HTR-8/SVneo (cell line): Measurements from ENCODE around the gene PCNT.

ENCODE experiments used
- DNase-seq: peaks from one replicate; pipeline ENCODE4 v3.0.0; 2011; ENCODE audit warnings: low spot score, mixed read lengths; ENCODE audit not compliant: insufficient read length
- FAIRE-seq: peaks from 2 replicates; lab custom pipeline; 2011; peaks lifted over from hg19 to GRCh38; lab: Jason Lieb, UNC

Gene PCNT

DNA sequence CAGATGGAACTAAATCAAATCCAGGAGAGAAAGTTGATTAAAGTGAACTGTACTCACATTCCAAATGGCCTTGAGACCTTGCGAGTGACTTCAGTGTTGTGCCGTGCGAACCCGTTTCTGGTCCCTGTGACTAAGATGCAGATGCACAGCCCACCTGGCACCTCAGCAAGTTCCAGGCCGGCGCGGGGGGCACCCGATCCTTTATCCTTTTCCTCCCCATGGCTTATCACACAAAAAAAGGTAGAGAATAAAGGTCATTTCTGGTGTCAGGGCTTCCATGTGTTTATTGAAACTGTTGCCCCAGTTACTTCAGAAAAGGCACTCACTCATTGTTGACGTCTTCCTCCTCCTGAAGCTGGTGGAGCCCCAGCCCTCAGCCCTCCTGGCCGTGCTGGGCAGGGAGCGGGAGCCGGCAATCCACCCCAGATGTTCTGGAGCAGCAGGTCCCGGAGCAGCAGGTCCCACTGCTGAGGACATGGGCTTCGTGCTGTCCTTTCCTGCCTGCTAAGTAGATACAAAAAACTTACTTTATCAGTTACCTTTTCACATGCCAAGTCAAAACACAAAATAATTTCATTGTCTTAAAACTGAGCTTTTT, 53.0 kb downstream of the PCNT start:
- DNase-seq (no peak), FAIRE-seq (no peak)

DNA sequence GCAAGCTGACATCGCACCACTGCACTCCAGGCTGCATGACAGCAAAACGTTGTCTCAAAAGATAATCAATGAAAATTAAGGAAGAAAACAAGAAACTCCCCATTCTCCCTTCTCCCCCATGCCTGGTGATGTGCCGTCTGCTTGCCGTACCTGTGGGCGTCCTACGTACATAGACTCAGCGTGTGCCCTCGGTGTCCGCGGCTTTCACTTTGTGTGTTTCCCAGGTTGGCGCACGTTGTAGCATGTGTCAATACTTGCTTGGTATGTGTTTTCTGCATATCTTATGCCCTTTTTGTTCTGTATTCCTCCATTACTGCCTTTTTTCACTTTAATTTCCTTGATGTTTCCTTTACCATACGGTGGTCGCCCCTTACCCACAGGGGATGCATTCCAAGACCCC, 53.8 kb downstream of the PCNT start:
- no peak for FAIRE-seq
- DNase-seq, result no peak

DNA sequence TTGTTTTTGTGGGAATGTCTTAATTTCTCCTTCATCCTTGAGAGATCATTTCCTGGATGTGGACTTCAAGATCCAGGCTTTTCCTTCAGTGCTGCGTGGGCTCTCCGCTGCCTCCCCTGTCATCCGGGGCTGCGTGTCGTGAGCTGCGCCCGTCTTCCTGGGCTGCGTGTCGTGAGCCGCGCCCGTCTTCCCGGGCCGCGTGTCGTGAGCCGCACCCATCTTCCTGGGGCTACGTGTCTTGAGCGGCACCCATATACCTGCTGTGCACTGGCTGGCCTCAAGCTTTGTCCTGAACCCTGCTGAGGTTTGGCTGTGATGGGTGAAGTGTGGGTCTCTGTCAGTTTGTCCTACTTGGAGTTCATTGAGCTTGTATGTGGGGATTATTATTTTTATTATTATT, 55.1 kb downstream of the PCNT start:
- no peak for FAIRE-seq
- DNase-seq, result no peak

DNA sequence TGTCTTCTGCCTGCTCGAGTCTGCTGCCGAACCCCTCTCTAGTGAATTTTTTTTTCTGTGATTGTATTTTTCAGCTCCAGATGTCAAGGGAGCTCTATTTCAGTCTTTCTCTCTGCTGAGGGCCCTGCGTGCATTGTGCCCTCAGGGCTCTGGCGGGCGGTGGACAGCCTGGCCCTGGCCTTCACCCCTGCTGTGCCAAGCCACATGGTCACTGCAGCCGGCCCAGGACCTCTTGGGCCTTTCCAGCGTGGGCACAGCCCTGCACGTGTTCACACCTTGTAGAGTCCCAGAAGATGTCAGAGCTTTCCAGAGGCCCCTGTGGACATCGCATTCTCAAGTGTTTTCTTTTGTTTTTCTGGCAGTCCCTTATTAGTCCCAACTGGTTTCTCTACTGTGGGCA, 55.7 kb downstream of the PCNT start:
- no peak for DNase-seq
- no peak for FAIRE-seq

DNA sequence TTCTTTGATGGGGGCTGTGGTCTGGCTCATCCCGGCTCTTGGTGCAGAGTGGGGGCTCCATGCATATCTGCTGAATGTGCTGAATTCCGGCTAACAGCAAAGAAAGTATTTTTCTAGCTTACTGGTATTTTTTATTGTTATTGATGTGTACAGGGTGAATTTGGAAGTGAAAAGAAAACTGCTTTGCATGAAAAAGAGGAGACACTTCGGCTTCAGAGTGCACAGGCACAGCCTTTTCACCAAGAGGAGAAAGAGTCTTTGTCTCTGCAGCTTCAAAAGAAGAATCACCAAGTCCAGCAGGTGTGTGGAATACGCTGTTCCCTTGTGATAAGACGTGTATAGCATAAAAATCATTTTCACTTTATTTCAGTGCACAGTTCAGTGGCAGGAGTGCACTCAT, 57.6 kb downstream of the PCNT start:
- no peak for FAIRE-seq

DNA sequence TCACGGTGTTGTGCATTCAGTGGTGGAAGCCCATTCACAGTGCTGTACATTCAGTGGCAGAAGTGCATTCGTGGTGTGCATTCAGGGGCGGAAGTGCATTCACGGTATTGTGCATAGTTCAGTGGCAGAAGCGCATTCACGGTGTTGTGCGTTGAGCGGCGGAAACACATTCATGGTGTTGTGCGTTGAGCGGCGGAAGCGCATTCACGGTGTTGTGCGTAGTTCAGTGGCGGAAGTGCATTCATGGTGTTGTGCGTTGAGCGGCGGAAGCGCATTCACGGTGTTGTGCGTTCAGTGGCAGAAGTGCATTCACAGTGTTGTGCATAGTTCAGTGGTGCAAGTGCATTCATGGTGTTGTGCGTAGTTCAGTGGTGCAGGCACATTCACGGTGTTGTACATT, 60.6 kb downstream of the PCNT start:
- DNase-seq (no peak), FAIRE-seq (peak; percentile 77)

More for the DNA sequence above, 57.6 kb downstream of the PCNT start:
- DNase-seq, result no peak

DNA sequence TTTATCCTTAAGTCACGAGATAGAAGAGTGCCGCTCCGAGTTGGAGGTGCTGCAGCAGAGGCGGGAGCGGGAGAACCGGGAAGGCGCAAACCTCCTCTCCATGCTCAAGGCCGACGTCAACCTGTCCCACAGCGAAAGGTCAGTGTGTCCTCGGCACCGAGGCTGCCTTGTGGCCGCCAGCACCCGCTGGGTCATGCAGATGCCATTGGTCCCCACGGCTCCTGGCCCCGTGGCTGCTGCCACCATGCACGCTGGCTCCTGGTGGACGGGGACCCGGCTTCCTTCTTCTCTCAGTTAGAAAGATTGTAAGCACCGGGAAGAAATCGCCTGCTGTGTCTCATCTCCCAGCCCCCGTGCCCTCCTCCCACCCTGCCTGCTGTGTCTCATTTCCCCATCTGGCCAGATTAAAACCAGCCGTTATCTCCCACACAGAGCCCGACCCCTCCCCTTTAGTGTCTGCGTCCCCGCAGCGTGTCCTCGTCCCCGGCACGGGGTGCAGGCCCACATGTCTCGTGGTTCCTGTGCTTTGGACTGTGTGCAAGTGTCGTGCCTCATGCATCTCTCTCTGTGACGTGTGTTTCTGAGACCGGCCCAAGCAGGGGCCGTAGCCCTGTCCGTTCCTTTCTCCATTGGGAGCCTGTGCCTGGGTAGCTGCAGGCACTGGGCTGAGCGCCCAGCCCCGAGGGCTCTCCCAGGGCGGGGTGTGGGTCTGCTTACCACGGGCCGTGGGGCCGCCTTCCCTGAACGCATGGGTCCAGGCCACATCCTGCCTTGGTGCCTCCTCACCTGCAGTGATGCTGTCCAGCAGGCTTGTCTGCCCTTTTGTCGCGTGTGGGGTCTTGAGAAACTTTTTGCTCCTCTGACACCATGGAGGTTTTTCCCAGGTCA, 62.1 kb downstream of the PCNT start:
- FAIRE-seq, result no peak

DNA sequence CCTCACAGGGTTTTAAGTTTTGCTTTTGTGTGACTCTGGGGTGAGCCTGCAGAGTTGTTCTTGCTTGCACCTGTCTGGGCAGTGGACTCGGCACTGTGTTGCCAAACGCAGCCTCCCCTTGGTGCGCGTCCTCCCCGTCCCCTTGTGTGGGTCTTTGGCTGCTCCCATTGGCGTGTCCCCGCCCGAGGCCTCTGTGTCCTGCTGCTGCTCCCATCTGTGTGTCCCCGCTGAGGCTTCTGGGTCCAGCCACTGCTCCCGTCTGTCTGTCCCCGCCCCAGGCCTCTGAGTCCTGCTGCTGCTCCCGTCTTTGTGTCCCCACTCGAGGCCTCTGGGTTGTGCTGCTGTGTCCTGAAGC, 62.8 kb downstream of the PCNT start:
- DNase-seq (no peak), FAIRE-seq (no peak)

More for the DNA sequence above, 62.1 kb downstream of the PCNT start:
- no peak for DNase-seq

DNA sequence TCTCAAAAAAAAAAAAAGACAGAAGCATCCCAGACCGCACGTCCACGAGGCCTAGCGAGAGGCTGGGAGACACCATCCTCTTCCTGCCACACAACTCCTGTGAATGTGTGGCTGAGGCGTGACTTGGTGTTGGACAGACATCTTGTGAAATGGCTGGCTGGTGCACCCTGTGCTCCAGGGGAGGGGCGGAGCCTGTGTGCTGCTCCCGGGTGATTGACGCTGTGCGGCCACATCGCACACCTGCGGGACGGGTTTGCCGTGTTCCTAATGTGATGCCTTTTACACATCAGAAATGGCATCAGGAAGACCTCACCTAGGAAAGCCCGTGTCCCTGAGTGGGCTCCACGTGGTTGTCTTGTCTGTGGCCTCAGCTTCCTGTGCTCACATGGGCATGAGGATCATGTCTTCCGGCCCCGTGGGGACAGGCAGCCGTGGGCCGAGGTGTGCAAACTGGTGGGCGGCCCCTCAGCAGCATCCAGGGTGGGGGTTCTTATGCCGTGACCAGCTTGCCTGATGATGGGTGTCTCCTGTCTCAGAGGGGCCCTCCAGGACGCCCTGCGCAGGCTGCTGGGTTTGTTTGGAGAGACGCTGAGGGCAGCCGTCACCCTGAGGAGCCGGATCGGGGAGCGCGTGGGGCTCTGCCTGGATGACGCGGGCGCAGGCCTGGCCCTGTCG, 64.4 kb downstream of the PCNT start:
- no peak for DNase-seq
- no peak for FAIRE-seq

DNA sequence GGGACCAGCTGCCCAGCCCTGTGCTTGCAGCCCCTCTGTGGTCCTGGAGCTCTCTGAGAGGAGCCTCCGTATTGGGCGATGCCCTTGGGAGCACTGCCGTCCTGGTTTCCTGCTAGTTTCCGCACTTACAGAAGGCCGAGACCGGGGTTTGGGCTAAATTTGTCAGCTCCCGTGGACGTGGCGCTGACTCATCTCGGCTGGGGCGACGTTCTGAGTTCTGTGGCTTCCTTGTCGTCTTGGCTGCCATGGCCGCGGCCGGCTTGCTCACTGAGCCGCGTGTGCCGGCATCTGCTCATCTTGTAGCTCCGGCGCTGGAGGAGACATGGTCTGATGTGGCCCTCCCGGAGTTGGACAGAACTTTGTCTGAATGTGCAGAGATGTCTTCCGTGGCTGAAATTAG, 64.9 kb downstream of the PCNT start:
- FAIRE-seq, result no peak
- DNase-seq, result no peak

DNA sequence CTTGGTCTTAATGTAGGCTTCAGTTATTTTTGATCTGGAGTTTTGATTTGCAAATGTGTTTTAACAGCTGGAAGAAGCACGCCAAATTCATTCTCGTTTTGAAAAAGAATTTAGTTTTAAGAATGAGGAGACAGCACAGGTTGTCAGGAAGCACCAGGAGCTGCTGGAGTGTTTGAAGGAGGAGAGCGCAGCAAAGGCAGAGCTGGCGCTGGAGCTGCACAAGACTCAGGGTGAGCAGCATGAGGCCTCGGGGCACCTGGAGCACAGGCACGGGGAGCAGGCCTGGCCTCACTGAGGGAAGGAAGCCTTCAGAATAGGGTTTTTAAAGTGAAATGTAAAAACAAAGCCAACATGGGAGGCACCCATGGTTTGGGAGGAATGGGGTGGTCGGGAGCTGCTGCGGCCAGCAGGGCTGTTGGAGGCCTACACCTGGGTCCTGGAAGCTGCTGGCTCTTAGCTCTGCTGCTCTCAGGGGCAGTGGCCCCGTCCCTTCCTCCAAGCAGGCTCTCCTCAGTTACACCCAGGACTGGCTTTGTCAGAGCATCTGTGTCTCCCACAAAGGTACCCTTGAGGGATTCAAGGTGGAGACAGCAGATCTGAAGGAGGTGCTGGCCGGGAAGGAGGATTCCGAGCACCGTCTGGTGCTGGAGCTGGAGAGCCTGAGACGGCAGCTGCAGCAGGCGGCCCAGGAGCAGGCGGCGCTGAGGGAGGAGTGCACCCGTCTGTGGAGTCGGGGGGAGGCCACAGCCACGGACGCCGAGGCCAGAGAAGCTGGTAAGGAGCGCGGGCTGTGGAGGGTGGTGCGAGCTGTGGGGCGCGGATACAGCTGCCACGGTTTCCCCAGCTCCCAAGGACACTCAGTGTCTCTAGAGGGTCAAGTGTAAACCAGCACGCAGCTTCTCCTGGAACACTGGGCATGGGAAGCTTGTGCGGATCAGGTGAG, 66.9 kb downstream of the PCNT start:
- FAIRE-seq, result no peak
- no peak for DNase-seq

DNA sequence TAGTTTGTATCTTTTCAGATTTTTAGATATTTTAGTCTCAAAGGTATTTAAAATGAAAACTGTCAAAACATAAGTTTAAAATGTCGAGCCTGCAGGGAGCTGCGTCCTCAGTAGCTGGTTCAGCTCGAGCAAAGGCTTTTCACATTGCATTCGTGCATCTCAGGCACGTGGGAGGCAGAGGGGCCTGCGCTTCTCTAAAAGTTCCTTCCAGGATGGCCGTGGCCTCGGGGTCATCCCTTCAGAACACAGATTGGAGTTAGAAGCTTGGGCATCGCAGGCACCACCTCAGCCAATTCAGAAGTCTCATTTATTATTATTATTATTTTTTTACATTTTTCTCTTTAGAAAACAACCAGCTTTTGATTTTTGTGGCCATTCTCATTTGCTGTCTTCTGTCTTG, 67.8 kb downstream of the PCNT start:
- FAIRE-seq (no peak), DNase-seq (no peak)

DNA sequence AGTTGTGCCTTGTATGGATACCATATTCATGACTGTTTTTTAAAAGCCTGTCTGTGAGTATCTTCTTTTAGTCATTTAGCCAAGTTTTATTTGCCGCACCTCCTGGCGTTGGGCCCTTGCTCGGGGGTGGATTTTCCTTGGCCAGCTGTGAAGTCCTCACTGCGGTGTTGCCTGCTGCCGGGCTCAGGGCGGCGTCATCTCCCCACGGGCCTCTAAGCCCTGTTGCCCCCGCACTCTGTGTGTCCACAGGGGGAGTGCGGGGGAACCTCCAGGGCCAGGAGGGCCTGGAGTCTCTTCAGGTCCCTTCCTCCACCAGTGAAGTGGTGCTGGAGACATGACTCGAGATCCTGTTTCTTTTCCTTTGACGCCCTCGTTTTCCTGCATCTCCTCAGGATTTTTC, 69.0 kb downstream of the PCNT start:
- FAIRE-seq, result no peak
- DNase-seq, result no peak

DNA sequence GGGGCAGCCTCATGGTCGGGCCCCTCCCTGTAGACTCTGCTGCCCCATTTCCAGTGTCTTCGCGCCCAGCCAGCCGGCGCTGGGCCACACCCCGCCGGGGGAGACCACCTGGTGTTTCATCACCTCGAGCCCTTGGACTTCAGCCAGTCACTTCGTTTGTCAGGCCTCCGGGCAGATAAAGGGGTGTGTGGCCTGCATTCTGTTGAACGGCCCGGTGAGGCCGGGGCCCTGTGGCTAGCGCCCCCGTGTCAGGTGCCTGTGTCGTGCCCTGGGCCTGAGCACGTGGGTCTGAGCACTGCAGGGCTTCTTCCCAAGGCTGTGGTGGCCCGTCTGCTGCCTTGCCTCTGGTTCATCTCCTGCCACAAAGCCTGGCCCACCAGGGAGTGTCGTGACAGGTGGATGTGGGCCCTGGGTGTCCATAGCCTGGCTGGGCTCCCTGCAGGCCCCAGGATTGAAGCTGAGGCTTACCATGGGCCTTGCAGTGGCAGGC, 69.5 kb downstream of the PCNT start:
- DNase-seq (no peak), FAIRE-seq (no peak)

DNA sequence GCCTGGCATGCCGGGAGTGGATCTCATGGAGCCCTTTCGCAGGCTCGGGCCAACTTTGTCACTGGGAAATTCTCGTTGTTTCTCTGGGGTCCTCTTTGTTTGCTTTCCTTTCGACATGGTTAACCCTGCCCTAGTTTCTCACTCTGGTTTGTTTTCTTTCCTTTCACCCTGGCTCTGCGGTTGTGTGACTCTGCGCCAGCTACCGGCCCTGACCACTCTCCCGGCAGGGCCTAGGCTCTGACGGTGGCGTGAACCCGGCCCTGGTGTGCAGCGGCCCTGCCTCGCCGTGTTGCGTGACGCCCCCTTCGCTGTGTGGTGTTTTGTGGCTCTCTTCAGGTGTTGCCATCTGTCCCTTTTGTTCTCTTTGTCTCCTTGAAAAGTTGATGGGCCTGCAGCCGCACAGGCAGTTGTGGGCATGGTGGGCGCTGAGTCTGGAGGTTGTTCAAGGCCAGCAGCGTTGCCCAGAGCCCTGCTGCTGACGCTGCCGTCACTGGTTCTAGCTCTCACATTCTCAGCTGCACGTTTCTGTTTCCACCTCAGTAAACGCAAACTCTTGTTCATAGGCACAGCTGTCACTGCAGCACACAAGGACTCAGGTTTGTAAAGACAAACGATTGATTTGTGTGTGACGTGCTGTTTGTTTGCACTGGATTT, 70.1 kb downstream of the PCNT start:
- DNase-seq, result no peak
- no peak for FAIRE-seq

DNA sequence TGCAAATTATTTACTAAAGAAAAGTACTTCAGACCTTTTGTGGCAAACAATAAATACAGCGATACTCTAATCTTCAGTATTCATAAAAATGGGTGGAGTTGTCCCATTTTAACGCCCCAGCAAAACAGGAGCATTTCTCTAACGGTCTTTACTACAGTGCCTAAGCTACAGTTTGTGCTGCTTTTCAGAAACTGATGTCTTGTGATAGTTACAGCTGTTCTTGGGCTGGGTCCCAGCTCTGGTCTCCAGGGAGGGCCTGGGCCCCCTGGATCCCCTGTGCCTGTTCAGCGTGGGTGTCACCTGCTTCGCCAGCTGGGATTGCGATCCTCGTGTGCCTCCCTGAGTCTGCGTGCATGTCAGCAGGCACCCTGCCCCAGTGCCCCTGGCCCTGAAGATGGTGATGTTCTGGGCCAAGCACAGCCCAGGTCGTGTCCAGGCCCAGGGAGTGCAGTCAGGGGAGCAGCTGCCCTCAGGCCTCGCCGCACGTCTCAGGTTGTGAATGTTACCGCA, 70.7 kb downstream of the PCNT start:
- FAIRE-seq (no peak), DNase-seq (no peak)

DNA sequence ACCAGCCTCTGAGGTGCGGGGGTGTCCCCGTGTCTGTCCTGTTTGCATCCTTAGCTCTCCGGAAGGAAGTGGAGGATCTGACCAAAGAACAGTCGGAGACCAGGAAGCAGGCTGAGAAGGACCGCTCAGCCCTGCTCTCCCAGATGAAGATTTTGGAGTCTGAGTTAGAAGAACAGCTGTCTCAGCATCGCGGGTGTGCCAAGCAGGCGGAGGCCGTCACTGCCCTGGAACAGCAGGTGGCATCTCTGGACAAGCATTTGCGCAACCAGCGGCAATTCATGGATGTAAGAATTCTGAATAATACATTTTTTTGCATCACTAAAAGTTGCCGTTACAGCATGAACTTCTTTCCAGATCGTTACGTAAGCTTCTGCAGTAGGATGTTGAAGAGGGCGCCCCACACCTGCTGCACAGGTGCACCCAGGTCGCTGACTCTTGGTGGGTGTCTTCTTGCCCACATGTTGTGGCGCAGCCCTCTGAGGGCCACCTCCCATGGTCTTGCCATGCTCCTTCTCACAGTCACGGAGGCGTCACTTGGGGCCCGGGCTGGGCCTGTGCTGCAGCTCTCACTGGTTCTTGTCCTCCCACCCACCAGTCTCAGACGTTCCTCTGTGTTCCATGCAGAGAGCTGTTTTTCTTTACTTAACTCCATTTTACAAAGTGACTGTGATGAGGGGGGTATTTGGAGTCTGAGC, 73.4 kb downstream of the PCNT start:
- DNase-seq (no peak), FAIRE-seq (no peak)

DNA sequence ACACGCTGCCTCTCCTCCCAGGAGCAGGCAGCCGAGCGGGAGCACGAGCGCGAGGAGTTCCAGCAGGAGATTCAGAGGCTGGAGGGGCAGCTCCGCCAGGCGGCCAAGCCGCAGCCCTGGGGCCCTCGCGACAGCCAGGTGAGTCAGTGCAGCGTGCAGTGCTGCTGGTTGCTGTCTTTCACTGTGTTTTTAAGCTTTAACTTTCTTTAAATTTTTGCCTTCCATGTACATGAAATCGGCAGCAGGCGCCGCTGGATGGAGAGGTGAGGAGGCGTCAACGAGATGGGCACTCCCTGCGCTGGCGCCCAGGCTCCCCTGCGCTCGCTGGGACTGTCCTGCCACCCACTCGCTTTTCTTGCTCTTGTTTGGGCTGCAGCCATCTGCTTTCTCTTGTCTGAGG, 74.0 kb downstream of the PCNT start:
- no peak for DNase-seq
- FAIRE-seq, result no peak

DNA sequence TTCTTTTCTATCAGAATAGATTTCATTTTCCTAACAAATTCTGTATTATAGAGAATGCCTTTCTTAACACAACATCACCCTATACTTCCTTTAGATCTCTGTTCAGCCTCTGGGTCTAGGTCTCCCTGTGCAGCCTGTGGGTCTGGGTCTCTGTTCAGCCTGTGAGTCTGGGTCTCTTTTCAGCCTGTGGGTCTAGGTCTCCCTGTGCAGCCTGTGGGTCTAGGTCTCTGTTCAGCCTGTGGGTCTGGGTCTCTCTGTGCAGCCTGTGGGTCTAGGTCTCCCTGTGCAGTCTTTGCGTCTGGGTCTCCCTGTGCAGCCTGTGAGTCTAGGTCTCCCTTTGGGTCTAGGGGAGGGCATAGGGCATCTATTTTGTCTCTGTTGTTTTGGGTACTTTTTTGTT, 75.2 kb downstream of the PCNT start:
- no peak for FAIRE-seq
- no peak for DNase-seq
